Endothelial cell of umbilical vein (primary cell): ENCODE data around the gene SV2C.

Source experiments
- CTCF ChIP-seq, 2 donors: IDR thresholded peaks; 1 replicate in 1 of 2; 2 replicates in 1 of 2; pipeline ENCODE4 v1.5.1; 2011; ENCODE audit warnings: low read length in 2 of 2, mild to moderate bottlenecking in 2 of 2, moderate library complexity in 2 of 2, control low read depth in 1 of 2, inconsistent platforms in 1 of 2, low read depth in 1 of 2; ENCODE audit not compliant: insufficient read depth in 1 of 2; ENCODE audit errors: extremely low read depth in 1 of 2
- POLR2A ChIP-seq: IDR thresholded peaks from 2 replicates; pipeline ENCODE4 v1.6.1; 2012; ENCODE audit warnings: low read depth, mild to moderate bottlenecking, control low read depth, low read length
- POLR2AphosphoS5 ChIP-seq: IDR thresholded peaks from 2 replicates; pipeline ENCODE4 v1.6.1; 2012; ENCODE audit warnings: low read depth, mild to moderate bottlenecking, control low read depth, low read length, moderate library complexity; ENCODE audit not compliant: insufficient read depth

DNA sequence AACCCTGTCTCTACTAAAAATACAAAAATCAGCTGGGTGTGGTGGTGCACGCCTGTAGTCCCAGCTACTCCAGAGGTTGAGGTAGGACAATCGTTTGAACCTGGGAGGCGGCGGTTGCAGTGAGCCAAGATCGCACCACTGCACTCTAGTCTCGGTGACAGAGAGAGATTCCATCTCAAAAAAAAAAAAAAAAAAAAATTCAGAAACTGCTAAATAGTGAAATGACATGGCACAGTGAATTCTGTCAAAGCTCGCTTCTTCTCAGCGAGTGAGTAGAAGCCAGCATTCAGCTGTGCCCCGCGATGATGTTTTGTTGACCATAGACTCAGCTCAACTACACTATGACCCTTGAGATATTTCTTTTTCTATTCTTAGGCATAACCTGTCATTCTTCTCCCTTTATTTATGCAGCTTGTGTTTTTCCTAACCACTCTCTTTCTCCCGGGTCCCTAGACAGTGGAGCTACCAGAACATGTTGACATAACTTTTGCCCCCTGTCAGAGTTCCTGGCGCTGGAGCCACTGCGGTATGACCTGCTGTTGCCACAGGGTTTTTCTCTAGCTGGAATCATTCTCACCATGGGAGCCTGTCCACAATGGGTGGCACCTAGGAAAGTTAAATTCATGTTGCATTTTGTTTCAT, 306.5 kb downstream of the SV2C start:
- TF ChIP-seq POLR2A, result no peak
- no peak for TF ChIP-seq POLR2AphosphoS5
- no peak for TF ChIP-seq CTCF (IDR thresholded peaks at IDR 0.05; ENCODE audit: extremely low read depth in 1 of 2, insufficient read depth in 1 of 2, low read depth in 1 of 2, low read length in 2 of 2)
